Thoracic aorta (tissue), 2 donors: ENCODE data around the gene RACGAP1. TPM values are rescaled to one million over a fixed set of nuclear protein-coding genes. Genes with fewer than 3 reads are reported as not detected.

Experiments
- ATAC-seq: fragments of 150-250 bp; one replicate; pipeline ENCODE4 v1.8.0; 2017; ENCODE audit warnings: low read depth; ENCODE audit not compliant: insufficient number of reproducible peaks, low FRiP score
- DNase-seq: peaks from one replicate; pipeline ENCODE4 v3.0.0-alpha.2; 2020; ENCODE audit warnings: low spot score
- H3K27ac ChIP-seq, 2 donors: fragments of 200-600 bp; sonication (generic); 1 replicate in 1 of 2; 2 replicates in 1 of 2; pipeline ENCODE4 v1.5.1; 2016; ENCODE audit warnings: mild to moderate bottlenecking in 2 of 2, moderate library complexity in 2 of 2
- H3K27me3 ChIP-seq: fragments of 200-600 bp; sonication (generic); replicated peaks from 2 replicates; pipeline ENCODE4 v1.6.0; 2016; ENCODE audit warnings: mild to moderate bottlenecking; ENCODE audit not compliant: insufficient read depth
- H3K36me3 ChIP-seq: fragments of 200-600 bp; sonication (generic); one replicate; pipeline ENCODE4 v1.5.1; 2016
- H3K4me1 ChIP-seq, 2 donors: fragments of 200-600 bp; sonication (generic); 1 replicate in 1 of 2; 2 replicates in 1 of 2; pipeline versions ENCODE4 v1.5.1 to v1.6.0; 2016; ENCODE audit warnings: low read depth in 2 of 2, mild to moderate bottlenecking in 1 of 2; ENCODE audit not compliant: control insufficient read depth in 1 of 2
- H3K4me3 ChIP-seq: fragments of 200-600 bp; sonication (generic); 2 replicates; pipeline ENCODE4 v1.5.1; 2016; ENCODE audit warnings: mild to moderate bottlenecking
- H3K9me3 ChIP-seq: fragments of 200-600 bp; sonication (generic); 2 replicates; pipeline ENCODE4 v1.5.1; 2016
- CTCF ChIP-seq: fragments of 200-600 bp; sonication (generic); IDR thresholded peaks from one replicate; pipeline ENCODE4 v1.5.1; 2019; ENCODE audit warnings: antibody characterized with exemption
- total RNA-seq, 2 donors: library from RNA; depleted of rRNA; stranded (reverse); fragments of >200 nt; gene quantifications; one replicate each; pipeline versions ENCODE4 v1.1.0 to v1.2.3, GENCODE V29; 2016

Gene RACGAP1
- total RNA-seq, 2 donors from 2014 or later = 3.0 to 4.8 TPM

GRCh38 chr12:49961111-49961922 is 64.0 kb downstream of the RACGAP1 start, which contains the start of gene AQP5:
AQP5 (plus strand) TSS chr12:49961872; CDS start chr12:49962018, 146 bp downstream.
- TF ChIP-seq CTCF = no peak
- peak within 1 kb of the TSS; percentile 67 for H3K4me3 ChIP-seq
- H3K36me3 ChIP-seq = no peaks in the 10 kb centered on the region
- ATAC-seq (no peak), DNase-seq (no peak)
- no peak within 1 kb of the TSS for H3K27ac ChIP-seq
- H3K4me1 ChIP-seq = peaks cover 11 to 25% of the 10 kb centered on the region in 2 donors
- H3K27me3 ChIP-seq = no peaks in the 10 kb centered on the region
- no peaks in the 10 kb centered on the region for H3K9me3 ChIP-seq

GRCh38 chr12:49960474-49961110 is 64.7 kb downstream of the RACGAP1 start:
- H3K4me3 ChIP-seq = peak overlapping the region; percentile 67

GRCh38 chr12:49959685-49960473 is 65.4 kb downstream of the RACGAP1 start:
- Histone ChIP-seq H3K9me3 (no peaks in the 10 kb centered on the region), H3K4me1 (peaks cover 11 to 25% of the 10 kb centered on the region in 2 donors), H3K27ac (no peak overlapping the region), H3K36me3 (no peaks in the 10 kb centered on the region), H3K27me3 (no peaks in the 10 kb centered on the region), H3K4me3 (no peak overlapping the region)
- no peak for ATAC-seq
- DNase-seq = no peak
- TF ChIP-seq CTCF = no peak

More at GRCh38 chr12:49960474-49961110, 64.7 kb downstream of the RACGAP1 start:
- Histone ChIP-seq H3K9me3 (no peaks in the 10 kb centered on the region), H3K27ac (no peak overlapping the region), H3K4me1 (peaks cover 11 to 25% of the 10 kb centered on the region in 2 donors), H3K36me3 (no peaks in the 10 kb centered on the region), H3K27me3 (no peaks in the 10 kb centered on the region)
- DNase-seq = no peak
- no peak for ATAC-seq
- TF ChIP-seq CTCF = no peak

GRCh38 chr12:49957570-49957967 is 67.7 kb downstream of the RACGAP1 start:
- ATAC-seq (no peak), DNase-seq (no peak)
- no peaks in the 10 kb centered on the region for H3K27me3 ChIP-seq
- H3K4me3 ChIP-seq = no peak overlapping the region
- H3K4me1 ChIP-seq = peaks cover 9 to 22% of the 10 kb centered on the region in 2 donors
- no peak overlapping the region for H3K27ac ChIP-seq
- no peak for TF ChIP-seq CTCF
- H3K36me3 ChIP-seq = no peaks in the 10 kb centered on the region
- H3K9me3 ChIP-seq = no peaks in the 10 kb centered on the region
